GM23248 (cell line): ENCODE data around the gene FADD.

Experiments
- EZH2 ChIP-seq: fragments of 200-600 bp; sonication (generic); IDR thresholded peaks from 2 replicates; pipeline ENCODE4 v1.6.1; 2018; ENCODE audit warnings: antibody characterized with exemption, mild to moderate bottlenecking; ENCODE audit not compliant: insufficient read depth, poor library complexity, severe bottlenecking
- EZH2phosphoT487 ChIP-seq: fragments of 200-600 bp; sonication (generic); IDR thresholded peaks from 2 replicates; pipeline ENCODE4 v1.6.1; 2018; ENCODE audit warnings: antibody characterized with exemption, moderate library complexity, mild to moderate bottlenecking, low read depth; ENCODE audit not compliant: insufficient read depth

- TF ChIP-seq EZH2phosphoT487 (no peak), EZH2 (no peak)
Measured at GRCh38 chr11:70207531-70208131, 4.5 kb downstream of the FADD start.
